Heart right ventricle (tissue), 16 donors: ENCODE measurements around the gene HOXC11. TPM values are rescaled to one million over a fixed set of nuclear protein-coding genes. Genes with fewer than 3 reads are reported as not detected.

Source experiments
- ATAC-seq, 8 donors: fragments of 200-7000 bp; cut with Tn5 transposase; one replicate each; pipeline ENCODE4 v1.9.1; 2020; ENCODE audit warnings: mild to moderate bottlenecking in 8 of 8, moderate library complexity in 8 of 8, moderate number of reproducible peaks in 1 of 8
- DNase-seq, 2 donors: peaks; one replicate each; pipeline ENCODE4 v3.0.0-alpha.2; 2020
- H3K27ac ChIP-seq, 10 donors: fragments of 200-600 bp; sonication (generic) in 2 of 10; one replicate each; pipeline versions ENCODE4 v1.5.0 to v1.8.0; 2020 to 2022; ENCODE audit warnings: mild to moderate bottlenecking in 3 of 10
- H3K27me3 ChIP-seq, 7 donors: fragments of 200-600 bp; one replicate each; pipeline ENCODE4 v1.8.0; 2021 to 2022; ENCODE audit warnings: mild to moderate bottlenecking in 2 of 7
- H3K36me3 ChIP-seq, 9 donors: fragments of 200-600 bp; sonication (generic) in 1 of 9; one replicate each; pipeline versions ENCODE4 v1.5.0 to v1.8.0; 2020 to 2022; ENCODE audit warnings: mild to moderate bottlenecking in 2 of 9
- H3K4me1 ChIP-seq, 9 donors: fragments of 200-600 bp; sonication (generic) in 1 of 9; one replicate each; pipeline versions ENCODE4 v1.5.0 to v1.8.0; 2020 to 2022; ENCODE audit warnings: mild to moderate bottlenecking in 4 of 9
- H3K4me3 ChIP-seq, 10 donors: fragments of 200-600 bp; sonication (generic) in 2 of 10; one replicate each; pipeline versions ENCODE4 v1.5.0 to v1.8.0; 2020 to 2022; ENCODE audit warnings: mild to moderate bottlenecking in 7 of 10, moderate library complexity in 2 of 10
- H3K9me3 ChIP-seq, 11 donors: fragments of 200-600 bp in 10 of 11; sonication (generic) in 2 of 11; one replicate each; pipeline versions ENCODE4 v1.5.0 to v1.8.0; 2013 to 2022; ENCODE audit warnings: mild to moderate bottlenecking in 2 of 11, control low read depth in 1 of 11, moderate library complexity in 1 of 11
- CTCF ChIP-seq, 9 donors: fragments of 200-600 bp; sonication (generic) in 2 of 9; IDR thresholded peaks; one replicate each; pipeline versions ENCODE4 v1.5.0 to v1.8.0; 2021 to 2022; ENCODE audit warnings: antibody characterized with exemption in 9 of 9, mild to moderate bottlenecking in 5 of 9, moderate library complexity in 1 of 9
- WGBS, 2 donors: extraction: QIAGEN DNeasy Blood & Tissue Kit; methylation state at CpG; one replicate each; pipeline ENCODE4 v1.1.7; 2013; ENCODE audit warnings: inconsistent platforms in 1 of 2; 5-methylcytosine and 5-hydroxymethylcytosine counted together
- intact Hi-C, 10 donors: fragments of 100-400 bp; cut with DNase I; formaldehyde crosslinking; loops; one replicate each; pipeline versions ENCODE4 v1.11.1 to v1.14.2; 2022
- polyA plus RNA-seq, 2 donors: library from polyadenylated mRNA; stranded (reverse); fragments of 200-250 nt; gene quantifications; one replicate each; pipeline ENCODE4 v1.2.3, GENCODE V29; 2013
- total RNA-seq, 10 donors: library from RNA; stranded (reverse); fragmentation: NEBNext Ultra II Directional in 3 of 10; extraction: Animal tissue kit (Norgen Biotek cat#: 25700) in 3 of 10; gene quantifications; one replicate each; pipeline versions ENCODE4 v1.2.1 to v1.2.4, GENCODE V29; 2021 to 2023
- donor health status: Arrhythmogenic right ventricular cardiomyopathy.
- donor health status: ischemic (EF 13 %, LVEDD 7.1; RV severe dilation, severe dysfunction).
- donor health status: healthy with polysubstance abuse.
- donor health status: DM: no; HTN: yes; CAD: no.
- donor health status: DM: no; HTN: no; CAD: no.
- donor health status: ischemic (EF 25% LVEDD 6.9; RV normal size, moderate dysfunction).
- donor health status: ischemic (EF 25% LVEDD 5.7; RV mildly dilated, moderate dysfunction).
- donor health status: healthy.
- donor health status: DM: yes; HTN: yes; CAD: no.
- donor health status: Ischemic cardiomyopathy.
- donor health status: ischemic (EF 35%, LVEDD 5.7; RV mildly dilated, moderate dysfunction).
- donor health status: nonischemic (EF 11% LVEDD 7.7; RV severe dilation, severe dysfunction).
- donor health status: DM: yes; HTN: yes; CAD: no.
- donor health status: PGD.
- donor health status: ischemic (EF 29% LVEDD 5.4; RV normal size, mild dysfunction).
- donor health status: nonischemic (EF 23%, LVEDD 6.1; RV moderate dilation, normal function).

HOXC11 gene
- total and polyA plus RNA-seq, 12 donors = not detected

- H3K36me3 ChIP-seq = no peaks in the 10 kb centered on the region
- peaks cover 78 to 100% (median 100%) of the 10 kb centered on the region in 7 donors for H3K27me3 ChIP-seq
- H3K4me3 ChIP-seq = no peak overlapping the region
- H3K9me3 ChIP-seq = no peaks in the 10 kb centered on the region
- DNase-seq (no peak), ATAC-seq (no peak)
- no peak overlapping the region for H3K27ac ChIP-seq
- H3K4me1 ChIP-seq = peaks cover 0 to 22% (median 10%) of the 10 kb centered on the region in 9 donors
- WGBS, 2 donors = 5 to 6% methylated on average over 19 of the region's 19 CpGs
- no peak for TF ChIP-seq CTCF (IDR thresholded peaks at IDR 0.05)
- intact Hi-C loops = no loop called here
Measured at GRCh38 chr12:53953831-53954693, 18.9 kb upstream of the HOXC11 start.

- Histone ChIP-seq H3K4me3 (no peak within 1 kb of the TSS), H3K9me3 (no peaks in the 10 kb centered on the region), H3K27me3 (peaks cover 81 to 100% (median 100%) of the 10 kb centered on the region in 7 donors)
Measured at GRCh38 chr12:53954694-53955035, 18.3 kb upstream of the HOXC11 start, which contains the start of gene HOXC12. Gene HOXC12 (plus strand): TSS chr12:53954903. CDS start chr12:53954930, 27 bp downstream.

GRCh38 chr12:53955036-53955775 lies 17.7 kb upstream of the HOXC11 start:
- Histone ChIP-seq H3K27ac (no peak overlapping the region), H3K9me3 (no peaks in the 10 kb centered on the region), H3K36me3 (no peaks in the 10 kb centered on the region), H3K4me3 (no peak overlapping the region), H3K4me1 (peaks cover 0 to 22% (median 10%) of the 10 kb centered on the region in 9 donors), H3K27me3 (peaks cover 78 to 100% (median 100%) of the 10 kb centered on the region in 7 donors)
- TF ChIP-seq CTCF (IDR thresholded peaks at IDR 0.05) = no peak
- no peak for ATAC-seq
- intact Hi-C loops = no loop called here
- 2 to 3% methylated on average over 83 to 86 of the region's 86 CpGs for WGBS, 2 donors
- no peak for DNase-seq

More at GRCh38 chr12:53954694-53955035, 18.3 kb upstream of the HOXC11 start, which contains the start of gene HOXC12:
- no peaks in the 10 kb centered on the region for H3K36me3 ChIP-seq
- WGBS, 2 donors = 2 to 4% methylated on average over 20 of the region's 20 CpGs
- H3K4me1 ChIP-seq = peaks cover 0 to 22% (median 10%) of the 10 kb centered on the region in 9 donors
- no peak for ATAC-seq
- no peak for DNase-seq
- intact Hi-C loops = no loop called here
- no peak within 1 kb of the TSS for H3K27ac ChIP-seq
- no peak for TF ChIP-seq CTCF (IDR thresholded peaks at IDR 0.05)

GRCh38 chr12:53955776-53956250 lies 17.1 kb upstream of the HOXC11 start:
- Histone ChIP-seq H3K4me3 (no peak overlapping the region), H3K27ac (no peak overlapping the region), H3K27me3 (peaks cover 79 to 100% (median 100%) of the 10 kb centered on the region in 7 donors), H3K4me1 (peaks cover 0 to 23% (median 10%) of the 10 kb centered on the region in 9 donors), H3K36me3 (no peaks in the 10 kb centered on the region), H3K9me3 (no peaks in the 10 kb centered on the region)
- intact Hi-C loops = no loop called here
- TF ChIP-seq CTCF (IDR thresholded peaks at IDR 0.05) = no peak
- DNase-seq (no peak), ATAC-seq (no peak)
- 2 to 11% methylated on average over 10 of the region's 10 CpGs for WGBS, 2 donors
